ENCODE data around the gene CD248.

The CD248 gene

GRCh38 chr11:66344550-66345315 lies 27.9 kb upstream of the CD248 start, which contains the start of gene BRMS1 (continued):
- TF ChIP-seq PRDM4 (tag by site-specific recombination; IDR thresholded peaks at IDR 0.05) (no peak), ZNF677 (tag by site-specific recombination; IDR thresholded peaks at IDR 0.05) (no peak), ZNF366 (tag by site-specific recombination; conservative IDR thresholded peaks at IDR 0.05) (no peak), ZSCAN23 (tag by site-specific recombination; IDR thresholded peaks at IDR 0.05) (no peak), ZNF639 (tag by site-specific recombination; IDR thresholded peaks at IDR 0.05) (peak; percentile 69; the same call in 1 of the 2 replicates), MZF1 (tag by site-specific recombination; IDR thresholded peaks at IDR 0.05; ENCODE audit: borderline replicate concordance) (no peak), REPIN1 (tag by site-specific recombination; IDR thresholded peaks at IDR 0.05; ENCODE audit: low read depth) (no peak), ZFP41 (tag by site-specific recombination; IDR thresholded peaks at IDR 0.05; ENCODE audit: borderline replicate concordance) (no peak), ZNF830 (tag by site-specific recombination; IDR thresholded peaks at IDR 0.05; ENCODE audit: low read depth) (no peak), HIC1 (tag by site-specific recombination; IDR thresholded peaks at IDR 0.05) (no peak), ZNF202 (tag by site-specific recombination; IDR thresholded peaks at IDR 0.05; ENCODE audit: borderline replicate concordance) (no peak), HOXC10 (CRISPR knock-in tag; IDR thresholded peaks at IDR 0.05) (no peak), ZNF16 (tag by site-specific recombination; IDR thresholded peaks at IDR 0.05; ENCODE audit: low read depth) (no peak), ZNF223 (tag by site-specific recombination; IDR thresholded peaks at IDR 0.05) (no peak), SCRT1 (tag by site-specific recombination; IDR thresholded peaks at IDR 0.05; ENCODE audit: borderline replicate concordance) (no peak), ZNF555 (tag by site-specific recombination; conservative IDR thresholded peaks at IDR 0.05) (no peak), ATF2 (tag by site-specific recombination; IDR thresholded peaks at IDR 0.05; ENCODE audit: low read depth) (0 out of 2 replicates have a peak, but pooled peaks have one; percentile 9), ZNF132 (tag by site-specific recombination; IDR thresholded peaks at IDR 0.05; ENCODE audit: borderline replicate concordance) (no peak), ZNF701 (tag by site-specific recombination; IDR thresholded peaks at IDR 0.05) (no peak), ZNF561 (tag by site-specific recombination; IDR thresholded peaks at IDR 0.05; ENCODE audit: borderline replicate concordance) (no peak; the same call in 1 of the 2 replicates), ZNF184 (tag by site-specific recombination; IDR thresholded peaks at IDR 0.05) (no peak), ZNF239 (tag by site-specific recombination; IDR thresholded peaks at IDR 0.05) (no peak), ZNF664 (tag by site-specific recombination; IDR thresholded peaks at IDR 0.05) (no peak), SETDB1 (IDR thresholded peaks at IDR 0.05; ENCODE audit: insufficient read length, low read length) (no peak), MEIS1 (CRISPR knock-in tag; IDR thresholded peaks at IDR 0.05; ENCODE audit: borderline replicate concordance) (no peak), ZNF248 (tag by site-specific recombination; IDR thresholded peaks at IDR 0.05) (no peak), IKZF3 (tag by site-specific recombination; IDR thresholded peaks at IDR 0.05) (no peak), ZNF133 (tag by site-specific recombination; IDR thresholded peaks at IDR 0.05) (no peak), ZNF629 (tag by site-specific recombination; IDR thresholded peaks at IDR 0.05) (peak; percentile 66), ZFP69B (tag by site-specific recombination; IDR thresholded peaks at IDR 0.05) (no peak), ZBTB21 (tag by site-specific recombination; IDR thresholded peaks at IDR 0.05) (0 out of 2 replicates have a peak, but pooled peaks have one; percentile 17), ZNF157 (tag by site-specific recombination; IDR thresholded peaks at IDR 0.05) (no peak), ZNF404 (tag by site-specific recombination; IDR thresholded peaks at IDR 0.05) (no peak), EGR2 (tag by site-specific recombination; IDR thresholded peaks at IDR 0.05; ENCODE audit: low read depth) (no peak), ZNF654 (tag by site-specific recombination; IDR thresholded peaks at IDR 0.05; ENCODE audit: low read depth) (no peak)
